NCI-H446 (cell line): ENCODE measurements around the gene LOXL3.

Source experiments
- DNase-seq, 2 experiments: peaks; one replicate each; lab custom pipeline; 2025; lab: John Stamatoyannopoulos, UW

Gene LOXL3, protein sequence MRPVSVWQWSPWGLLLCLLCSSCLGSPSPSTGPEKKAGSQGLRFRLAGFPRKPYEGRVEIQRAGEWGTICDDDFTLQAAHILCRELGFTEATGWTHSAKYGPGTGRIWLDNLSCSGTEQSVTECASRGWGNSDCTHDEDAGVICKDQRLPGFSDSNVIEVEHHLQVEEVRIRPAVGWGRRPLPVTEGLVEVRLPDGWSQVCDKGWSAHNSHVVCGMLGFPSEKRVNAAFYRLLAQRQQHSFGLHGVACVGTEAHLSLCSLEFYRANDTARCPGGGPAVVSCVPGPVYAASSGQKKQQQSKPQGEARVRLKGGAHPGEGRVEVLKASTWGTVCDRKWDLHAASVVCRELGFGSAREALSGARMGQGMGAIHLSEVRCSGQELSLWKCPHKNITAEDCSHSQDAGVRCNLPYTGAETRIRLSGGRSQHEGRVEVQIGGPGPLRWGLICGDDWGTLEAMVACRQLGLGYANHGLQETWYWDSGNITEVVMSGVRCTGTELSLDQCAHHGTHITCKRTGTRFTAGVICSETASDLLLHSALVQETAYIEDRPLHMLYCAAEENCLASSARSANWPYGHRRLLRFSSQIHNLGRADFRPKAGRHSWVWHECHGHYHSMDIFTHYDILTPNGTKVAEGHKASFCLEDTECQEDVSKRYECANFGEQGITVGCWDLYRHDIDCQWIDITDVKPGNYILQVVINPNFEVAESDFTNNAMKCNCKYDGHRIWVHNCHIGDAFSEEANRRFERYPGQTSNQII

DNA sequence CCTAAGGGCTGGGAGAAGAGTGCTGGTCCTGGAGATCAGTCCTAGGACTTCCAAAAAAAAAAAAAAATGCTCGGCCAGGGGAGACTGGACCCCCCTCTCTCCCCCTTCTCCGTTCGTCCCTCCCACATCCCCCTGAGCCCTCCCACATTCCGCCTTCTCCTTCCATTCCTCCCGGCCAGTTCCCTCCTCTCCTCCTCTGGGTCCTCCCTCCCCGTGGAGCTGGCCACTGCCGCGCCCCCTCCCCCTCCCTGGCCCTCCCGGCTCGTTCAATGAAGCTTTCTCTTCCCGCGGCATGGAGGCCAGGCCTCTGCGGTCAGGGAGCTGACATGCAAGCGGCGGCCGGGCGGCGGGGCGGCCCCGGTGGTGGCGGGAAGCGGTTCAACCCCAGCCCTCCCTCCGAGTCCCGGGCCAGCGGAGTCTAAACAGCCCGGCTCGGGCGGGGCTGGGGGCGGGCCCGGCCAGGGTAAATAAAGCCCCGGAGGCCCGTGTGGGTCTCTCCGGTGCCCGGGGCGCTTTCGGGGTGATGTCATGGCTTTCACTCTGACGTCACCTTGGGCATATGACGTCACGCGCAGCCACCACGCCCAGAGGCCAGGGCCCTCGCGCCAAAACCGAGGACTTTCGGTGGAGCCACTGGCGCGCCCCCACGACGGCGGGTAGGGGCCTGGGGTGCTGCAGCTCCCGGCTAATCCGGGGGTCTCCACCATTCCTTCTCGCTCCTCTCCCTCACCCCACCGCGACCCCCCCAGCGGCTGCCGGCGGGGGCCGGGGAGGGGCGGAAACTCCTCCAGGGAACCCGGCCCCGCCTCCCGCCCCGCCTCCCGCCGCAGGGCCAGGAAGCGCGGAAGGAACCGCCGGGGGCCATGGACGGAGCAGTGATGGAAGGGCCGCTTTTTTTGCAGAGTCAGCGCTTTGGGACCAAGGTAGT lies at the start of gene LOXL3, which contains the start of gene DOK1:
Gene LOXL3 (minus strand): TSS at position 51 of the 928 bp plus-strand sequence. CDS start 1,308 bp downstream, outside the sequence.
Gene DOK1 (plus strand): TSS at position 829 of the 928 bp plus-strand sequence. CDS start 35 bp downstream, at position 864.
- peak; percentile 48 to 72 for DNase-seq

DNA sequence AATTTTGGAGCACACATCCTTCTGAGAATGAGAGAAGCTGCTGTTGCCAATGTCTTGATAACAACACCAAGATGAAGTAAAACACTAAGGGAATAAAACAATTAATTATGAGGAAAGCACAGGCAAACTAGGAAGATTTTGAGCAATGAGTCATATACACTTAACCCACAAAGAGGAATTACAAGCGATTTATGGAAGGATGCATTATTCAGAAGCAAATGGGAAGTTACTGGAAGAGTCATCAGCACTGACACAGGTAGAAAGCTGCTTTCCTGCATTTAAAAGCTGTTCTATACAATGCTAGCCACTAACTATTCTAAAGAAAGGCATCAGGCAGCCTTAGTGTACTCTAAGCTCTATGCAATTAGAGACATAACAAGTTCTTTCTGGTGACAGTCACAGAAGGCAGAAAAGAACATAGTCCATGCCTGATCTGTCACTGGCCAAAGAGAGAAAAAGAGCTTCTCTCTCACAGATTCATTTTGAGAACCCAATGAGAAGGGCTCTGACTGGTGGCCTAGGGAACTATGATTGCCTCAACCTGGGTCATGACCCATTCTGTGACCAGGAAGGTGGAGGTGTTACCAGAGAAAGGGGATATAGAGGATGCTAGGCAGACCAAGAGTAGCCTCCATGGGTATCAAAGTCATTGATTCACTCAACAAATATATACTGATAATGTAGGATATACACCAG lies 49.0 kb upstream of the LOXL3 start:
- DNase-seq = no peak

DNA sequence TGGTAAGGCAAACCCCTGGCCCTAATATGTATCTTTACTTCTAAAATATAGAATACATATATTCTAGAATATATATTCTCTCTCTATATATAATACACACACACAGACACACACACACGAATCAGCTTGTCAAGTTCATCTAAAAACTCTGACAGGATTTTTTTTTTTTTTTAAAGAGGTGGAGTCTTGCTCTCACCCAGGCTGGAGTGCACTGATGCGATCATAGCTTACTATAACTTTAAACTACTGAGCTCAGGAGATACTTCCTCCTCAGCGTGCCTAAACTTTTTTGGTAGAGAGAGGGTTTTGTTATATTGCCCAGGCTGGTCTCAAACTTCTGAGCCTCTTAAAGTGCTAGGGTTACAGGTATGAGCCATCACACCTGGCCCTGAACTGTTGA lies 45.9 kb upstream of the LOXL3 start:
- DNase-seq = no peak

DNA sequence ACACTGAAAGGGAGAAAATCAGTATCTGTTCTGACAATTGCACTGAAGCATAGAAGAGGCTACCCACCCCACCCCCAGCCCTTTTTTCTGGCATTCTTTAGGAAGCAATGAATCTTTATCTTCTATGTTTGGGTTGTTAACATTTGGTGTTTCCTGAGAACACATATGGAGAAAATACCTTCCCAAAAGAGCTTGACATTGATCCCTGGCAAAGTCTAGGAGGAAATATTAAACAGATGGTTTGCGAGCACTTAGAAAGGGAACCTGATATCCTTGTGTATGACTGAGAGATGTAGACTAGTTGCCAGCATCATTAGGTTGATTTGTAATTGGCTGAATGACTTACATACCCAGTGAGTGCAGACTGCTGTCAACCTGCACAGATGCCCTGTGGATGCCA lies 43.7 kb upstream of the LOXL3 start:
- peak; percentile 78 to 92 for DNase-seq

DNA sequence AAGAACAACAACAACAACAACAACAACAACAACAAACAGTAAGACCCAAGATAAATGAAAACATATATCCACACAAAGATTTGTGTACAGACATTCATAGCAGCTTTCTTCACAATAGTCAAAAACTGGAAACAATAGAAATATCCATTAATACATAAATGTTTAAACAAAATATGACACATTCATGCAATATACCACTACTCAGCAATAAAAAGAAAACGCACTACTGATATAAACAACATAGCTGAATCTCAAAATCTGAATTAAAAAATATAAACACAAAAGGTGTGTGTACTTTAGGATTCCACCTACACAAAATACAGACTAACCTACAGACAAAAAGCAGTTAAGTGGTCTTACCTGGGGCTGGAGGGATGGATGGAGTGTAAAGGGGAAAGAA lies 42.8 kb upstream of the LOXL3 start:
- DNase-seq = no peak

DNA sequence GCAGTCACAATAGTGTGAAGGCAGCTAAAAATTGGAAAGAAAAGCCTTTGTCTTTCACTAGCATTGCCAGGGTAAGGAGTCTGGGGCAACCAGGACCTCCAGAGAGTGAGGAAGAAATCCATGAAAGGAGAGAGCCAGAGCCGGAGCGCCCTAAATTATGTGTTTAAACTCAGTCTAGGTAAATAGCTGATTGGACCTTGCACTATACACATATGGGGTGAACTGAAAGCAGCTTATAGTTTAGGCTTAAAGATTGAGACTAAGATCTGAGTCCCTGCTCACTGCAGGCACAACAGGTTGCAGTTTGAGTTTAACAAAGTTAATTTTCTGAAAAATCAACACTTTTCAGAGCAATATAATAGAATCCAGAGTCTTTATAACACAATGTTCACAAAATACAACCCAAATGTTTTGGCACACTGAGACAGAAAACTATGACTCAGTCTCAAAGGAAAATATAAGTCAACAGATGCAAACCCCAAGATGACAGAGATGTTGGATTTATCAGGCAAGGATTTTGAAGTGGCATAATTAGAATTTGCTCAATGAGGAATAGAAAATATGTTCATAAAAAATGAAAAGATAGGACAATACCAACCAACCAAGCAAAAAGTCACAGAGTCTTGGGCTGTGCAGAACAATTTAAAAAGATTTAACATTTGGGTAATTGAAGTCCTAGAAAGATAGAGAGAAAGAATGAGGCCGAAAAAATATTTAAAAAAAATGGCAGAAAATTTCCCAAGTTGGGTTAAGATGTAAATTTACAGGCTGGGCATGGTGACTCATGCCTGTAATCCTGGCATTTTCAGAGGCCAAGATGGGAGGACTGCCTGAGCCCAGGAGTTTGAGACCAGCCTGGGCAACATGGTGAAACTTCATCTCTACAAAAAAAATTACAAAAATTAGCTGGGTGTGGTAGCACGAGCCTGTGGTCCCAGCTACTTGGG lies 40.4 kb upstream of the LOXL3 start:
- DNase-seq = no peak

DNA sequence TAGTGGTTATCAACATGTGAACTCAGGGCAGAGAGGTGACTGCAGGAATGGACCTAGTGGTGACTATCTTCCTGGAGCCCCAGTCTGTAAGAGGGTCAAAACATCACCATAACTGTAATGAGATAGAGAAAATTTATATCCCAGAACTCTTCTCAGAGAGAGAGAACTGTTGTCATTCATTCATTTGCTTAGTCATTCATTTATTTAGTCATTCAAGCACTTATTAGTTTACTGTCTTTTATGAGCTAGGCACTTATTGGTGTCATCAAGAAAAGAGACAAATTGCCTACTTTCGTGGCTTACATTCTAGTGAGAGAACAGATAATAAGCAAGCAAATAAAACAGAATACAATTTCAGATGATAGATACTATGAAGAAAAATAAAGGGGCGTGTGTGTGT lies 34.9 kb upstream of the LOXL3 start:
- DNase-seq = no peak

DNA sequence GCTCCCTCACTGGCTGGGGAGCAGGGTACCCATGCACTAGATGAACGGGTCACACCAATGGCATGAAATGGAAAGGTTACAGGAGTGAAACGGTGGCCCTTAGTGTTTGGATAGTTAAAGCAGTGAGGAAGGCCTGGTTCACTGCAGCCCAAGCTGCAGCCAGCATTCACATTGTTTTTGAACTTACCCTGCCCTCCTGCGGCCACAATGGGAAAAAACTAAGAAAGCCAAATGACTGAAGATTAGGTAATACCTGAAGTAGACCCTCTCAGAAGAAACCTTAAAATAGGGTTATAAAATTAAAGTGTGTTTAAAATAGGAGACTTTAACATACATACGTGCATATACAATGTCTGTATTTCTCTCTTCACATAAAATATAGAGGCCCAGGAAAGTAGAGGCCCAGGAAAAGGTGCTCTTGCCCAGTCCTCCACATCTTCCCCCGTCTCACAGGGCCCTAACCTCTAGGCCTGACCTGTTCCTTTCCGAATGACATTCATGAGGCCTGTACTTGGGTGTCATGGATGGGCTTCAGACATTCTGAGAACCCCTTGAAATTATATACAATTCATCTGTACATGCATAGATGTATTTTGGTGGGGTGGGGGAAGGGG lies 34.0 kb upstream of the LOXL3 start:
- peak; percentile 6 to 73 for DNase-seq

DNA sequence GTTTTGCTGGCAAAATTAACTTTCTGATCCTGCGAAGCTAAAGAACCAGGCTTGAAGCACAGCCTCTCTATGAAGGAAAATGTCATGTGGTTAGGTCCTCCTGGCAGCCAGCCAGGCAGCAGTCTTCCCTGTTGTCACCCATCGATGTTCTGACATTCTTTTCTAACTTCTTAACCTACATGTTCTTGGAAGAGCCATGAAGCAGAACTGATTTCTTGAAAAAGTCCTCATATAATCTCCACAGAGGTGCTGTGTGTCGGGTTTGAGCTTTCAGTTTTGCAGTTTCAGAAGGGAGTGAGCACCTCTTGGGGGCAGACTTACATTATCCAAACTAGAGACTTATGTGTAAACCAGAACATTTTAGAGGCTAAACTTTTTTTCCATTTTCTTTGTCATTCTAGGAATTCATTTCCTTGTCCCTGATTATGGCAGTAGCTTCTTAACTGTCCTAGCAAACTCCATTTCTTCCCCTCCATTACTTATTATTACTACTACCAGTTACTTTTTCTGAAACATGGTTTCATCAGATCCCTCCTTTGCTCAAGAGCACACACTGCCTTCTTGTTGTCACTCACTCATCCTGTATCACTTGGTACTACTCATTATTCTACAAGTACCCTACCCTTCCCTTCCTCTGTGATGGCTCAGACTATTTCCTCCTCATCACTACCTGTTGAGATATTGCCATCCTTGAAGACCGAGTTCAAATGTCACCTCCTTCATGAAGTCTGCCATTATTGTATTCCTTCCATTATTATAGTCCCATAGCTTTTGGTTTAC lies 31.9 kb upstream of the LOXL3 start:
- DNase-seq = no peak

DNA sequence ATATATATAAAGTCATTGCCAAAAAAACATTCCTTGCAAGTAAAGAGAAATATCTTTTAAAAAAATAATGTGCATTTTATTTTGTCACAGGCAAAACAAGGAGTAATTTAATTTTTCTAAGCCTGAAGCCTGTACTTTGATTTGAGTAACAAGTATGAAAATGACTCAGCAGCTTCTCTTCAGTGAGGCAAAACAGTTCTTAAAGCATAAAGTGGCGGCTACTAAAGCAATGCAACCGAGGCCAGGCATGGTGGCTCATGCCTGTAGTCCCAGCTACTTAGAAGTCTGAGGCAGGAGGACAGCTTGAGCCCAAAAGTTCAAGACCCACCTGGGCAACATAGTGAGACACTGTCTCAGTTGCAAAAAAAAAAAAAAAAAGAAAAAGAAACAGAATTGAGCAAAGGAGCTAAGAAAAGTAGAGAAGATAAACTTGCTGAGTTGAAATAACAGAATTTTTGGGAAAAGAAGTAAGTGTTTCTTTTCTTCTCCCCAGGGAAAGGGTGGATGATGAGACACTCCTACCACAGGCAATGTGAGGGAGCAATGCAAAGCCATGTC lies 30.4 kb upstream of the LOXL3 start:
- DNase-seq = no peak

DNA sequence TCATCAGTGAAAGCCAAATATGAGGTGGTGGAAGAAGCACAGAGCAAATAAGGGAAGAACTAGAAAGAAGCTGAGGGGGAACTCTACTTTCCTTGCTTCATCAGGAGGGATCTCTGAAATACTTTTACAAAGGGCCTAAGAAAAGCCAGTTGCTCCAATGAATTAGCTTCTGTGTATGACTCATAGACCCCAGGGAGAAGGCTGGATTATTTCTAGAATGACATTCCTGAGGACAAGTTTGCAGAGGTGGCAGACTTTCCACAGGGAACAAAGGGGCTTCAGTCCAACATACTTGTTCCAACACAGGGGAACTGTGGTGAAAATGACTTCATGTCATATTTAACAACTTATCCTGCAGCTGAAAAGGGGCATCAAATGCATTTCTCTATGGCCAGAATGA lies 29.8 kb upstream of the LOXL3 start:
- no peak for DNase-seq

DNA sequence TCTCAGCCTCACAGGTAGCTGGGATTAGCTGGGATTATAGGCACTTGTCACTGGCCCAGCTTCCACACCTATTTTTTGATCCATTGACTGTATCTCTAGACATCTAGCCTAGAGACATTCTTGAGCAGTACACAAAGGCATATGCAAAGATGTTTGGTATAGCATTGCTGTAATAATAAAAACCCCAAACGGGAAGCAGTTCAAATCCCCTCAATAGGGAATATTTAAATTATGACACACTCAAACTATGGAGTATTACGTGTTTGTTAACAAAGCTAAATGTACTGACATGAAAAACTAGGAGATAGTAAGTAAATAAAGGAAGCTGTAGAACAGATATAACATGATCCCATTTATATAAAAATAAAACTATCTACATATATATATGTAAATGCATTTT lies 28.4 kb upstream of the LOXL3 start:
- no peak for DNase-seq

DNA sequence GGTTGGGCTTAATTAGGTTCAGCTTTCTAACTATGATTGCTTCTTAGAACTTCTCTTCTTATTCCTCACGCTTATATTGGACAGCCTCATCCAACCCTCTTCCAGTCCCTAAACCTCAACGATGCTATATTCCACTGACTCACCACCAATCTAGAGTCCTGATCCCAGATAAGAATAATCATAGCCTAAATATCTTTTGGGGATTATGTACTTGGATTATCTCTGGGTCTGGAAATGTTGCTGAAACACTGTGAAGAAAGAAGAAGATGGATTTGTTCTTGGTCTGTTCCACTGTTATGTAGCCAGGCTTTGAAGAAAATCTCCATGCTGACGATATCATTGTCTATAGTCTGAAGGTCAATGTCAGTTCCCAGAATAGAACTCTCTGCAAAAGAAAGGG lies 27.7 kb upstream of the LOXL3 start:
- no peak for DNase-seq

DNA sequence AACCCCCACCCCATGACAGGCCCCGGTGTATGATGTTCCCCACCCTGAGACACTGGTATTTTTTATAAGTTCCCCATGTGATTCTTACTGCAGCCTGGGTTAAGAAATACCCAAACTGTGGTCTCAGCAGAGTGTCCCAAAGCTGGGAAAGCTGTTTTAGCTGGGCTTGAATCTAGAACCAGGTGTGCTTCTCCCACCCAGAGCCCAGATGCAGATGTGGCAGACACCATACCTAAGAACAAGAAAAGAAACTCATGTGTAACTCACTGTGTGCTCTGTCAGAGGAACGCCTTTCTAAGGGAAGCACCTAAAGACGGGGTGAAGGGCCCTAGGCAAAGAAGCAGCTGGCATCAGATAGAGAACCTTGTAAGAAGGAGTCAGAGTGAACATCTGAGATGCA lies 24.7 kb upstream of the LOXL3 start:
- DNase-seq = no peak

DNA sequence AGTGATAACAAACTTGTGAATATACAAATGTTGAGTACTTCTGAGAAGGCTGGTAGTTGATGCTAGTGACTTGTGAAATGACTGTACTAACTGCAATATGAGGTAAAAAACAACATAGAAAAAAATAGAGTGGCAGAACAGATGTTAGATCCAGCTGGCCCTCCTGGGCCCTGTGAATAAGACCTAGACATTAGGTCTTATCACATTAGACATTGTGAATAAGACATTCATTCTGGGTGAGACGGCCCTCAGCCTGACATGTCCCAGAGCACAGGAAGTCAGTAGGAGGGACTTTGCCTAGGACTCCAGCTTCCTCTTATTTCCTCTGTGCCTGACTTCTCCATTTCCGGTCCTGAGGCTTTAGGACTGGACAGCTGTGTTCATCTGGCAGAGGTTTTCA lies 23.7 kb upstream of the LOXL3 start:
- no peak for DNase-seq

DNA sequence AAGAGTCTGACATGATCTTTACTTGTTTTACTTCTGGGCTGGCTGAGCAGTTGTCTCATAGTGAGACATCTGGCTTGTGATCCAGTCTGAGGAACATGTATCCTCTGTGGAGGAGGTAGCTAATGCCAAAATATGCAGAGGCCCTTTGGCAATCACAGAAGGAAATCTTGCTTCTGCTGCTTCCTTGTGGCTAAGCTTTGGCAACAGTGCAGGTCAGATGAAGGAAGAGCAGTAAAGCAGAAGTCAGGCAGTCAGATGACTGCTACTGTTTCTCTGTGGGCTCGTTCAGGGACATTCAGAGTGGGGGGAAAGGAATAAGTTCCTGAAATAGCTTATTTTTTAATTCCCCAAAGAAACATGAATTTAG lies 23.1 kb upstream of the LOXL3 start:
- DNase-seq = peak in 1 of 2 experiments; percentile 43

DNA sequence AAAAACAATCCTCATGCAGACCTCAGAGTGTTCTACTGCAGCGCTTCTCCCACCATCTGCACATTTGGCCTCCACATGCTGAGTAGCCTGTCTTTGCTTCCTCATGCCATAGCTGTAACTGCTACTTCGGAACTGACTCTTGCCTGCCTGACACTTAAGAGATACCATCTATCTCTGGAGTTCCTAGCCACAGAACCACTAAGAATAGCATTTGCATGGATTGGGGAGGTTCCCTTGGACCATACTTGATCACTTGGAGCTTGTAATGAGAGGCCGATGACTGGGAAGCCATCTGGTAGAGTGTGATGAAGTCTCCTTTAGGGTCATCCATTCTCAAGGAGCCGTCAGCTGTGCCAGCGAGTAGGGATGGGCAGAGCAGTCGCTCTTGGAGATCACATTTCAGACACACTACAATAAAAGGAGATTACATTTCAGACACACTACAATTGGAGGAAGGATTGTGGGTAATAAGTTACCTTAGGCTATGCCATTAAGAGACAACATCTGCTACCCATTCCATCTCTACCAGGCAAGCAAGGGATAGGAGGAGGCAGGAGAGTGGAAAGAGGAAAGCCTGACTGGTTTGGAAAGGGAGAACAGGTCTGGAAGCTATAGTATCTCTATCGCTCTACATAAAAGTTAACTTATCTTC lies 22.6 kb upstream of the LOXL3 start:
- DNase-seq = no peak

DNA sequence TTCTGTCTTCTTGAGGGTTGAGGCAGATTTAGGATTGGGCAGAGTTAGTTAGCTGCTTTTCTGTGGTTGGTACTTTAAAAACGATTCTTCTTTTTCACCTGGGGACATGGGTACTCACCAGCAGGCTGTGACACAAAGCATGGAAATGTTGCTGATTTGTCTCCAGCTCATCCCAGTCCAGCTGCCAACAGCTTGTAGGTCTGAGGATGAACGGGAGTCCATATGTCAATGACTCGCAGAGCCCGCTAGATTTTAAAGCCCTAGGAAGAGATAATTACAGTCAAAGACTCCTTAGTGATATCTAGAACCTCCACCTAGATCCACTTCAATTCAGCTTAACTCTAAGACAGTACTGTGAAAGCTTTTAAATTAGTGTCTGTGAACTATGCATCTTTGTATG lies 21.6 kb upstream of the LOXL3 start:
- DNase-seq = no peak
